Right cardiac atrium (tissue), 5 donors: ENCODE data around the gene ELMO3. TPM values are rescaled to one million over a fixed set of nuclear protein-coding genes. Genes with fewer than 3 reads are reported as not detected.

ENCODE experiments used
- ATAC-seq, 2 donors: fragments of 200-7000 bp; cut with Tn5 transposase; one replicate each; pipeline versions ENCODE4 v1.8.0 to v1.9.1; 2020; ENCODE audit warnings: moderate library complexity in 2 of 2, mild to moderate bottlenecking in 1 of 2
- DNase-seq, 3 donors: peaks; one replicate each; pipeline ENCODE4 v3.0.0-alpha.2; 2020
- H3K27ac ChIP-seq: one replicate; pipeline ENCODE4 v1.5.1; 2013; ENCODE audit warnings: mild to moderate bottlenecking, low read length, control low read depth, moderate library complexity
- H3K27me3 ChIP-seq: one replicate; pipeline ENCODE4 v1.6.1; 2013; ENCODE audit not compliant: control insufficient read depth, insufficient read depth
- H3K4me1 ChIP-seq: one replicate; pipeline ENCODE4 v1.6.1; 2013; ENCODE audit warnings: low read length; ENCODE audit not compliant: control insufficient read depth, insufficient read depth
- H3K4me3 ChIP-seq: one replicate; pipeline ENCODE4 v1.5.1; 2013; ENCODE audit warnings: low read length, control low read depth
- H3K9me3 ChIP-seq: one replicate; pipeline ENCODE4 v1.6.1; 2013; ENCODE audit warnings: low read length; ENCODE audit not compliant: control insufficient read depth
- WGBS: extraction: QIAGEN DNeasy Blood & Tissue Kit; methylation state at CpG from one replicate; pipeline ENCODE4 v1.1.7; 2013; 5-methylcytosine and 5-hydroxymethylcytosine counted together
- intact Hi-C, 4 donors: fragments of 100-400 bp; cut with DNase I; formaldehyde crosslinking; loops; one replicate each; pipeline versions ENCODE4 v1.11.0 to v1.14.0; 2022 to 2023
- polyA plus RNA-seq: library from polyadenylated mRNA; stranded (reverse); fragments of 200-250 nt; gene quantifications from one replicate; pipeline ENCODE4 v1.2.3, GENCODE V29; 2013
- total RNA-seq, 4 donors: library from RNA; stranded (reverse); fragmentation: NEBNext Ultra II Directional; extraction: Animal tissue kit (Norgen Biotek cat#: 25700); gene quantifications; one replicate each; pipeline ENCODE4 v1.2.1, GENCODE V29; 2021
- donor health status: healthy with polysubstance abuse.
- donor health status: DM: no; HTN: yes; CAD: no.
- donor health status: DM: no; HTN: no; CAD: no.
- donor health status: DM: no; HTN: yes; CAD: no; lungs with severe emphysema.
- donor health status: DM: yes; HTN: yes; CAD: no.

The ELMO3 gene
- total and polyA plus RNA-seq, 5 donors = 0.51 to 0.85 (median 0.74) TPM

DNA sequence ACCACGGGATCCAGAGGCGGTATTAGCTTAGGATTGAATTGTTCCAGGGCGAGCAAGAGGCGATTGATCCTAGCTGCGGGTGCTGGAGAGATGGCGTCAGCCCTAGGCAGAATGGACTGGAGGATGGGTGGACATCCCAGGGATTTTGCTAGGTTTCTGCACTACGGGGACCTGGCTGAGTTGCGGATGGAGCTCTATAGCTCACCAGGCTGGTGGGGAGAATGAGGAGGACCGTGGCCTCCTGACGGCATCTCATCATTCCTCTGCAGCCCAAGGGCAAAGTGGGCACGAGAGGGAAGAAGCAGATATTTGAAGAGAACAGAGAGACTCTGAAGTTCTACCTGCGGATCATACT, 28.6 kb downstream of the ELMO3 start:
- H3K9me3 ChIP-seq = no peaks in the 10 kb centered on the region
- H3K4me1 ChIP-seq = peaks cover 9% of the 10 kb centered on the region
- DNase-seq (no peak), ATAC-seq (no peak)
- 12% methylated on average over 12 of the region's 12 CpGs for WGBS
- H3K4me3 ChIP-seq = peak overlapping the region; percentile 92
- H3K27me3 ChIP-seq = no peaks in the 10 kb centered on the region
- H3K27ac ChIP-seq = no peak overlapping the region
- intact Hi-C loops = loop anchor here in 1 of 4 donors (5.0 kb wide), 1 partner anchor 35 kb away; the partner anchor contains the start of genes E2F4 and EXOC3L1

DNA sequence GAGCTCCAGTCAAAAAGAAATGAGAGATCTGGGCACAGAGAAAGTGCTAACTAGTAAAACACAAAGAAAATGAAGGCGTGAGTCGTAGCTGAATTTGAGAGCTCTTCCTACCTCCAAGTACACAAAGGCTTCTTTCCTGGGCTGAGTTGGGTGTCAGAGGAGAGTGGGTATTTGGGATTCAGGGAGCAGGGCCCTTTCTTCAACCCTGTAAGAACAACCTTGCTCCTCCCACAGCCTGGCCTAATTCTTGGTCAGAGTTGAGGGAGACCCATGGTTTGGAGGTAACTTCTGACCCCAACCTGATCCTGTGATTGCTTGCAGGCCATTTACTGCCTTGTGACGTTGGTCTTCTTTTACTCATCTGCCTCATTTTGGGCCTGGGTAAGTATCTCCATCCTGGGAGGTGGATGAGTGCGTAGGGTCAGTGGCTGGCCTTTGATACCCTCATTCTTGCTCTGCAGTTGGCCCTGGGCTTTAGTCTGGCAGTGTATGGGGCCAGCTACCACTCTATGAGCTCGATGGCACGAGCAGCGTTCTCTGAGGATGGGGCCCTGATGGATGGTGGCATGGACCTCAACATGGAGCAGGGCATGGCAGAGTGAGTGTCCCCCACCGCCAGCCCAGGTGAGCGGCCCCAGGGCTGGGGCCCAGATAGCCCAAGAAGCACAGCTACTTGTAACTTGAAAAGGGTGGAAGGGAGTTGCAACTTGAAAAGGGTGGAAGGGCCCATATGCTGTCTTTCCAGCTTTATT, 29.3 kb downstream of the ELMO3 start:
- Histone ChIP-seq H3K27me3 (no peaks in the 10 kb centered on the region), H3K4me3 (no peak overlapping the region), H3K9me3 (no peaks in the 10 kb centered on the region), H3K27ac (no peak overlapping the region), H3K4me1 (peaks cover 9% of the 10 kb centered on the region)
- DNase-seq (peak in 1 of 3 donors; percentile 40), ATAC-seq (no peak)
- intact Hi-C loops = loop anchor here in 1 of 4 donors (5.0 kb wide), 1 partner anchor 36 kb away; the partner anchor contains the start of genes E2F4 and EXOC3L1
- WGBS = 83% methylated on average over 9 of the region's 9 CpGs

DNA sequence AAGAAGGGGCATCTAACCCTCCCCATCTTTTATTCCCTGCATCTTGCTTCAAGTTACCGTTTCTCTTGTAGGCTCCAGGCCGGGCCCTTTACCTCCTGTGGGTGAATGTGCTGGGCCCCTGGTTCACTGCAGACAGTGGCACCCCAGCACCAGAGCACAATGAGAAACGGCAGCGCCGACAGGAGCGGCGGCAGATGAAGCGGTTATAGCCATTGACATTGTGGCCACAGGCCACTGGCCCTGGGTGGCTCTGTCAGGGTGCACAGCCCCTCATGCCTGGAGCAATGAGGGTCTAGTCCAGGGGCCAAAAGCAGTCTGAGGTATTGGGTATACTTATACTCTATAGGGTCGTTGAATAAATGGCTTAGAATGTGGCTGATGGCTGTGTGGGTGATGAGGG, 30.0 kb downstream of the ELMO3 start:
- WGBS = 86% methylated on average over 9 of the region's 9 CpGs
- DNase-seq = peak in 1 of 3 donors; percentile 53

DNA sequence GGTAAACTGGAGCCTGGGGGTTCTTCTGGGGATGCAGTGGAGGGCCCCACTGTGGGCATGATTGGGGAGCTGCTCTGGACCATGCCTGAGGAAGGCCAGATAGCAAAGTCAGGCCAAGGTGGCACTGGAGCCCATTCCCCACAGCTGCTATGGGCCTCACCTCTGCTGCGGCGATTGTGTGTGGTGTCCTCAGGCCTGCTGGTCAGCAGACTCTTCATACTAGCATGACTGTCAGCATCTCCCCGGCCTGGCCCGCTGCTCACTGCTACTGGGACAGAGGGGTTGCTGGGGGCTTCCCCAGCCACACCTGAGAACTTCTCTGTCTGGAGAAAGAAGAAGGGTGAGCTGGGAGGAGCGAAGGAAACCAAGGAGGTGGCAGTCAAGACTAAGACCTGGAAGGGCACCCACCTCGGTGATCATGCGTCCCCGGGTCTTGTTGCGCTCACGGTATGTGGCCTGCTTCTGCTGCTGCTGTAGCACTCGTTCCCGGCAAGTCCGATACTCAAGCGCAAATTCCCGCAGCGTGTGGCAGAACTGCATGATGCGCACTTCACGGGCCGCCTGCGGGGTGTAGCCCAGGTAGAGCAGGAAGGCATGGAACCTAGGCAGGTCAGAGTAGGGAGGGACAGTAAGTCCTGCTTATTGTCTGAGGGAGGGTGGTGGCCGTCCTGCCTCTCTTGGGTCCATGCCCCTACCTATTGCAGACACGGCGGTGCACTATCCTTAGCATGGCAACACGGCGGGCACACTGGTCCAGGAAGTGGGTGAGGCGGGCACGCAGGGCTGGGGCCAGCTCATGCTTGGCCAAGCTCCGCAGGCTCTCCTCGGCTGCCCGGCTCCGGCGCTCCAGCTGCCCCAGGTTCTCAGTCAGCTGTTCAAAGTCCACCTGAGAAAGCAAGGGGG, 31.2 kb downstream of the ELMO3 start:
- ATAC-seq = no peak
- intact Hi-C loops = loop anchor here in 1 of 4 donors (5.0 kb wide), 1 partner anchor 38 kb away; the partner anchor contains the start of genes E2F4 and EXOC3L1
- Histone ChIP-seq H3K27ac (no peak overlapping the region), H3K4me3 (no peak overlapping the region), H3K27me3 (no peaks in the 10 kb centered on the region), H3K9me3 (no peaks in the 10 kb centered on the region), H3K4me1 (peaks cover 9% of the 10 kb centered on the region)
- peak in 1 of 3 donors; percentile 68 for DNase-seq
- WGBS = 91% methylated on average over 32 of the region's 32 CpGs

More for the DNA sequence above, 30.0 kb downstream of the ELMO3 start:
- Histone ChIP-seq H3K4me3 (no peak overlapping the region), H3K27ac (no peak overlapping the region), H3K9me3 (no peaks in the 10 kb centered on the region), H3K4me1 (peaks cover 9% of the 10 kb centered on the region), H3K27me3 (no peaks in the 10 kb centered on the region)
- intact Hi-C loops = loop anchor here in 1 of 4 donors (5.0 kb wide), 1 partner anchor 37 kb away; the partner anchor contains the start of genes E2F4 and EXOC3L1
- no peak for ATAC-seq

DNA sequence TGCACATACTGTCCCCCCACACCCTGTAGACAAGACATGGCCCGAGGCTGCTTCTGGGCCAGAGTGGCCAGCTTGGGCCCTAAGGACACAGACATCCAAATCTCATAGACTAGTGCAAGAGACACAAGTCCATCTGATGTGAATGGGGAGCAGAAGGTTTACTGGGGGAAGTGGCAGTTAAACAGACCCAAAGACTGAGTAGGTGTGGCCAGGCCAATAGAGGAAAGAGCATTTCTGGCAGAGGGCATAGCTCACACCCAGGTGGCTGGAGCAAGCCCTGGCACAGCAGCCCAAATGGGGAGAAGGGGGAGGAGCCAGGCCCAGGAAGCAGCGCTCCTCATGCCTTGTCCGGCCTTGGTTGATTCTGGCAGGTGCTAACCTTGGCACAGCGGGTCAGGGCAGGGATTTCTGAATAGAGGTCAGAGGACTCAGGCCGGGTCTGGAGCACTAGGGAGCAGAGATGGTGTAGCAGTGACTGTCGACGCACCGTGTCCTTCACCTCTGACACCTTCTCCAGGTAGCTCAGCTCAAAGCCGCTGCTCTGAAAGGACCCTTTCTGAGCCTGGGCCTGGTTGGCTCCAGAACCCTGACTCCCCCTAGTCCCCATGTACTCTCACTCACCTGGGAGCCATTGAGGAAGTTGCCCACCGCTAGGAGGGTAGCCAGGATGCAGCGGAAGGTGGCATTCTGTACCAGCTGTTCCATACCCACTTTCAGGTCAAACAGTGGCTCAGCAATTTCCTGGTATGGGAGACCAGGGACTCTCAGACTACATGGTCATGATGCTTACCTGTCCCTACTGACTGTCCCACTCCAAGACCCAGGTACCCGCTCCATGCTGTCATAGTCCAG, 32.1 kb downstream of the ELMO3 start:
- H3K4me1 ChIP-seq = peaks cover 6% of the 10 kb centered on the region
- H3K27me3 ChIP-seq = no peaks in the 10 kb centered on the region
- DNase-seq (peak in 2 of 3 donors; percentile 12 to 37), ATAC-seq (no peak)
- H3K27ac ChIP-seq = no peak overlapping the region
- WGBS = 84% methylated on average over 12 of the region's 12 CpGs
- no peak overlapping the region for H3K4me3 ChIP-seq
- intact Hi-C loops = no loop called here
- no peaks in the 10 kb centered on the region for H3K9me3 ChIP-seq

DNA sequence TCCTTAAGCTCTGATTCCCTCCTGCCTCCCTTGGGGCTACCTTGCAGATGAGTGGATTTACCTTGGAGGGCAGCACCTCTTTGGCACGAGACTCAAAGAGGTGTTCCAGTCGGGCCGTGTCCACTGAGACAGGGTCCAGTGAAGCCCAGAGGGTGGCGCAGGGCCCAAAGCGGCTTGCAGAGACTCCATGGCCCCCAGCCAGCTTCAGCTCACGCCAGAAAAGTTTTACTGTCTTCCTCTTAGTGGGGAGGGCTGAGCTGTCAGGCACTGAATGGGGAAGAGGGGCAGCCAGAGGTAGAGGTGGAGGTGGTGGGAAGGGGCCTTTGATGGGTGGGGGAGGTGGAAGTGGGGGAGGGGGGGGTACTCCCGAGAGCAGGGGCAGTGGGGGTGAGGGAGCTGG, 34.7 kb downstream of the ELMO3 start:
- no peaks in the 10 kb centered on the region for H3K9me3 ChIP-seq
- H3K27ac ChIP-seq = no peak overlapping the region
- intact Hi-C loops = no loop called here
- ATAC-seq (no peak), DNase-seq (peak in 2 of 3 donors; percentile 19 to 47)
- WGBS = 70% methylated on average over 7 of the region's 7 CpGs
- H3K4me3 ChIP-seq = no peak overlapping the region
- H3K27me3 ChIP-seq = no peaks in the 10 kb centered on the region
- H3K4me1 ChIP-seq = no peaks in the 10 kb centered on the region

DNA sequence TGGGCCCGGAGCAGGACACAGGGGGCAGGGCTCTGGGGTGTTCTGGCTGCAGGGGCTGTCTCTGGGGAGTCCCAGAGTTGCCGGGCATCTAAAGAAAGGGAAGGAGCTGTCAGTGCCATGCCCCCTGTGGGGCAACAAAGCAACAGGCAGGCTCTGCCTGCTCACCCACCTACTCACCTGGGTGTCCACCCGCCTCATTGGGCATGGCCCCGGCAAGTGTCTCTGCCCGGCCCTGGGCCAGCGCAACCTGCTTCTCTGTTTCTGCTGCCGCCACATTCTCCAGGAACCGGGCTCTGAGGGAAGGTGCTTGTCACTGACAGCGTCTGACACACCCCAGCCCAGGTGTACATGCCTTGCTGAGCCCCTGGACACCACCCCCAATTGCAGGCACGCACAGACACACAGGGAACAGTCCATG, 35.3 kb downstream of the ELMO3 start:
- DNase-seq (peak in 2 of 3 donors; percentile 2 to 52), ATAC-seq (no peak)
- 91% methylated on average over 10 of the region's 10 CpGs for WGBS
- Histone ChIP-seq H3K9me3 (no peaks in the 10 kb centered on the region), H3K27ac (no peak overlapping the region), H3K4me1 (no peaks in the 10 kb centered on the region), H3K27me3 (no peaks in the 10 kb centered on the region), H3K4me3 (no peak overlapping the region)
- intact Hi-C loops = no loop called here

DNA sequence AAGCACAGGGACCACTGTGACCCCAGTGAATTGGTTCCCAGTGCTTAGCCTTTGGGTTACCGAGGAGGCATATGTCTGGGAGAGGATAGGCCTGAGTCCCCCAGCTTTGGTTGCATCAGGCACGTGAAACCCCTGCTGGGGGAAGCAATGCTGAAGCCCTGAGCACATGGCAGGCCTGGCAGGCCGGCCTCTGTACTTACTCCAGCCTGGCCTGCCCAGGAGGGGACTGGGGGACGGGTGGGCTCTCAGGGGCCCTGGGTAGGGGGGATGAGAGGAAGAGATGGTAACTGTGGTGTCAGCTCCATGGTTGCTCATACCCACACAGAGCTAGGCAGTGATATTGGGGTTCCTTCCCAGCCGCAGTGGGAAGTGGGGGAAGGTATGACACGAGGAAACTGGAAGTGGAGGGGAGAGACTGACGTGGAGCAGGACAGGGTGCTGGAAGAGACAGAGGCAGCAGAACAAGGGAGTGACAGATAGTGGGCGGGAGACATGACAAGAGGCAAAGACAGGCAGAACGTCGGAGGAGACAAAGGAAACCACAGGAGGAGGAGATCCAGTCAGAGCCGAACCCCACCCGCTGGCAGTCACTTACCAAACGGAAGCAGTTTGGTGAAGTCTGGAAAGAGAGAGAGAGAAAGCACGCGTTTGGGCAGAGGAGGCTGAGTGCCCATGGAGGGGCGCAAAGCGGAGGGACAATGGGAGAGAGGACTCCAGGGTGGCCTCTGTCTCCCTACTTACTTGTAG, 37.1 kb downstream of the ELMO3 start:
- peak in 2 of 3 donors; percentile 5 to 25 for DNase-seq
- no peaks in the 10 kb centered on the region for H3K4me1 ChIP-seq
- intact Hi-C loops = no loop called here
- ATAC-seq = no peak
- H3K9me3 ChIP-seq = no peaks in the 10 kb centered on the region
- H3K27ac ChIP-seq = no peak overlapping the region
- H3K27me3 ChIP-seq = no peaks in the 10 kb centered on the region
- H3K4me3 ChIP-seq = no peak overlapping the region
- 85% methylated on average over 17 of the region's 17 CpGs for WGBS

DNA sequence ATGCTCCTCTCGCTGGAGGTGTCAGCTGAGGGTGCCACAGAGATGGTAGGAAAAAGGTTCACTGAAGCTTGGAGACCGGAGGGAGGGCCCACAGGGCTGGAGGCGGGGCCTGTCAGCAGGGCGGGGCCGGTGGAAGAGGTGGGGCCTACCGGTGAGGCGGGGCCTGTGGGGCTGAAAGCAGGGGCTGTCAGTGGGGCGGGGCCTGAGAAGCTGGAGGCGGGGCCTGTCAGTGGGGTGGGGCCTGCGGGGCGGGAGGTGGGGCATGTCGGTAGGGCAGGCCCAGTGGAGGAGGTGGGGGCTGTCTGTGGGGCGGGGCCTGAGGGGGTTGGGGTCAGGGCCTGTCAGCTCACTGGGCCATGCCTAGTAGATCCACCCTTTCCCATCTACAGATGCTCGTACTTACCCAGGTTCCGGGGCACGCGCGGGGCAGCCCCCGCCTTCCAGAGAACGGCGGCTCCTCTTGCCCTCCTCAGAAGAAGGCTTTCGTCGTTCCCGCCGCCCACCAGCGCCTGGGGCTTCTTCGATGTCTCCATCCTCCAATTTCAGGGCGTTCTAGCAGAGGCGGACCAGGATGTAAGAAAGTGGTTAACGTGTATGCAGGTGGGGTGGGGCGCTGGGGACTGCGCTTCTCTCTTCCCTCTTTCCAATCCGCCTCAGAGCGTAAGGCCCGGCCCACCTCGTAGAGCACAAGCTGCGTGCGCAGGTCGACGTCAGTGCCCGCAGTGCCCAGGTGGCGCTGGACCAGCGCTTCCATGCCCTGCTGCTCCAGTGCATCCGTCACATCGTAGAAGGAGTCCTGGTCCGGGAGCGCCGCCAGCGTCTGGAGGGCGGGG, 37.8 kb downstream of the ELMO3 start:
- Histone ChIP-seq H3K9me3 (no peaks in the 10 kb centered on the region), H3K27ac (no peak overlapping the region), H3K4me1 (peaks cover 7% of the 10 kb centered on the region), H3K27me3 (no peaks in the 10 kb centered on the region), H3K4me3 (no peak overlapping the region)
- 77% methylated on average over 50 of the region's 50 CpGs for WGBS
- DNase-seq (peak; percentile 54 to 81 (median 69)), ATAC-seq (peak in 1 of 2 donors; percentile 52)
- intact Hi-C loops = no loop called here
